Left lung (tissue), 10 donors: Measurements from ENCODE around the gene PIK3R2. TPM values are rescaled to one million over a fixed set of nuclear protein-coding genes. Genes with fewer than 3 reads are reported as not detected.

ENCODE experiments used
- ATAC-seq: fragments of 200-7000 bp; cut with Tn5 transposase; one replicate; pipeline ENCODE4 v1.9.1; 2020; ENCODE audit warnings: moderate library complexity
- DNase-seq, 4 donors: peaks; one replicate each; pipeline ENCODE4 v3.0.0-alpha.2; 2013 to 2020
- H3K27ac ChIP-seq, 2 donors: fragments of 200-600 bp; sonication (generic) in 1 of 2; one replicate each; pipeline versions ENCODE4 v1.5.0 to v1.8.0; 2020 to 2021
- H3K27me3 ChIP-seq, 2 donors: fragments of 200-600 bp; sonication (generic) in 1 of 2; one replicate each; pipeline versions ENCODE4 v1.5.0 to v1.8.0; 2020 to 2021
- H3K36me3 ChIP-seq, 2 donors: fragments of 200-600 bp; sonication (generic) in 1 of 2; one replicate each; pipeline versions ENCODE4 v1.5.0 to v1.8.0; 2020 to 2021
- H3K4me1 ChIP-seq, 2 donors: fragments of 200-600 bp; one replicate each; pipeline ENCODE4 v1.8.0; 2021
- H3K4me3 ChIP-seq, 2 donors: fragments of 200-600 bp; sonication (generic) in 1 of 2; one replicate each; pipeline versions ENCODE4 v1.5.0 to v1.8.0; 2020 to 2021; ENCODE audit warnings: mild to moderate bottlenecking in 1 of 2
- H3K9me3 ChIP-seq, 2 donors: fragments of 200-600 bp; sonication (generic) in 1 of 2; one replicate each; pipeline versions ENCODE4 v1.5.0 to v1.8.0; 2020 to 2021
- intact Hi-C, 2 donors: fragments of 100-400 bp; cut with DNase I; formaldehyde crosslinking; loops; one replicate each; pipeline versions ENCODE4 v1.11.2 to v1.14.2; 2022
- polyA plus RNA-seq, 6 donors: library from polyadenylated mRNA; unstranded; fragments of 120-200 nt; gene quantifications; one replicate each; pipeline ENCODE4 v1.2.1, GENCODE V29; 2013; ENCODE audit not compliant: insufficient read length in 6 of 6
- total RNA-seq, 2 donors: library from RNA; stranded (reverse); fragmentation: NEBNext Ultra II Directional; extraction: Animal tissue kit (Norgen Biotek cat#: 25700); gene quantifications; one replicate each; pipeline ENCODE4 v1.2.1, GENCODE V29; 2021
- TF ChIP-seq, protein P1 (sequence below), 2 donors: fragments of 200-600 bp; sonication (generic) in 1 of 2; IDR thresholded peaks; one replicate each; pipeline versions ENCODE4 v1.5.0 to v1.8.0; 2021; ENCODE audit warnings: antibody characterized with exemption in 2 of 2
- donor health status: DM: no; HTN: yes; CAD: no.
- donor health status: DM: no; HTN: no; CAD: no.

The PIK3R2 gene
- total and polyA plus RNA-seq, 8 donors: 25.7 to 37.7 (median 32.5) TPM

DNA sequence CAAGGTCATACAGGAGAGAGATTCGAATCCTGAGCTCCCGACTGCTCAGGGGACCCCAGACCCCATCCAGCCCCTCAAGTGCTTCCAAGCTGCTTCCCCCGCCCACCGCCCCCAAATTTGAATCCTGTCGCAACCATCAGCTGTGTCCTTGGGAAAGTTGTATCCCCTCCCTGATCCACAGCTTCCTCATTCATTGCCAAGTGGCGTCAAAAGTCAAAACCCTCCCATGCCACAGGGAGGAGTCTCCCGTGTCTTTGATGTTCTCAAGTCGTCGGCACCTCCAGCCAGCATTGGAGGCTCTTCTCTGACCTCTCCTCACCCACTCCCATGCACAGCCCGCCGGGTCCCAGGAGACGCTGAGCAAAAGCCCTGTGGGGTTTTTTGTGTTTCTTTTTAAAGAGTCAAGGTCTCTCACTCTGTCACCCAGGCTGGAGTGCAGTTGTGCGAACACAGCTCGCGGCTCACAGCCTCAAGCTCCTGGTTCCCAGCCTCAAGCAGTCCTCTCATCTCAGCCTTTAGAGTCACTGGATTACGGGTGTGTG is 17.8 kb downstream of the PIK3R2 start:
- peak overlapping the region; percentile 75 to 88 for H3K27ac ChIP-seq
- intact Hi-C loops: no loop called here

DNA sequence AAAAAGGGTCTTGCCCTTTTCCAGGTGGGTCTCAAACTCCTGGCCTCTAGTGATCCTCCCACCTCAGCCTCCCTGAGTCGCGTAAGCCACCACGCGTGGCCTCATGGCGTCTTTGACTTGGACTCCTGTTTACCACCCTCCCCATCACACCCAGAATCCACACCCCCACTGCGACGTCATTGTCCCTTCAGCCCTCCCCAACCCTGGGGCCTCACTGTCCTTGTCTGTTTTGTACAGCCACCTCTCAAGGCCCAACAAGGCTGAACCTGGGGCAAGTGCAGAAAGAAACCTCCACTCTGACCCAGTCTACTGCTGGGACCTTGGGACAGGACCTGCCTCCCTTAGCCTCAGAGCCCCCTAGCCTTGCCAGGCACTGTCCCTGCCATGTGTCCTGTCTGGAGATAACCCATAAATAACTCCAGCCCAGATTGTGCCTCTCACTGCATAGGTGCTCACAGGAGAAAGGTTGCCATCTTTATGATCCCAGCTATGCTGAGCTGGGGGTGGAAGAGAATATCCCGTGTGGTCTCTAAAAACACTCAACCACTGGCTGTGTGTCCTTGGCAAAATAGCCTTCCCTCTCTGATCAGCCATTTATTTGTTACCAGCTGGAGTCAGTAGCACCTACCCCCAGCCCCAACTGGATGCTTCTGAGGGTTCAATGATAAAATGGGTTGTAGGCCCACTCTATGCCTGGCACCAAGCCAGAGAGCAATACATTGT is 18.8 kb downstream of the PIK3R2 start:
- DNase-seq: no peak
- peak overlapping the region in 1 of 2 donors; percentile 88 for H3K27ac ChIP-seq
- peaks cover 0 to 49% of the 10 kb centered on the region in 2 donors for H3K36me3 ChIP-seq
- H3K4me1 ChIP-seq: peaks cover 4 to 82% of the 10 kb centered on the region in 2 donors
- intact Hi-C loops: no loop called here
- TF ChIP-seq, protein P1, sequence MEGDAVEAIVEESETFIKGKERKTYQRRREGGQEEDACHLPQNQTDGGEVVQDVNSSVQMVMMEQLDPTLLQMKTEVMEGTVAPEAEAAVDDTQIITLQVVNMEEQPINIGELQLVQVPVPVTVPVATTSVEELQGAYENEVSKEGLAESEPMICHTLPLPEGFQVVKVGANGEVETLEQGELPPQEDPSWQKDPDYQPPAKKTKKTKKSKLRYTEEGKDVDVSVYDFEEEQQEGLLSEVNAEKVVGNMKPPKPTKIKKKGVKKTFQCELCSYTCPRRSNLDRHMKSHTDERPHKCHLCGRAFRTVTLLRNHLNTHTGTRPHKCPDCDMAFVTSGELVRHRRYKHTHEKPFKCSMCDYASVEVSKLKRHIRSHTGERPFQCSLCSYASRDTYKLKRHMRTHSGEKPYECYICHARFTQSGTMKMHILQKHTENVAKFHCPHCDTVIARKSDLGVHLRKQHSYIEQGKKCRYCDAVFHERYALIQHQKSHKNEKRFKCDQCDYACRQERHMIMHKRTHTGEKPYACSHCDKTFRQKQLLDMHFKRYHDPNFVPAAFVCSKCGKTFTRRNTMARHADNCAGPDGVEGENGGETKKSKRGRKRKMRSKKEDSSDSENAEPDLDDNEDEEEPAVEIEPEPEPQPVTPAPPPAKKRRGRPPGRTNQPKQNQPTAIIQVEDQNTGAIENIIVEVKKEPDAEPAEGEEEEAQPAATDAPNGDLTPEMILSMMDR (IDR thresholded peaks at IDR 0.05): no peak
- H3K27me3 ChIP-seq: no peaks in the 10 kb centered on the region
- H3K4me3 ChIP-seq: no peak overlapping the region
- ATAC-seq: no peak
- no peaks in the 10 kb centered on the region for H3K9me3 ChIP-seq

More for the DNA sequence above, 17.8 kb downstream of the PIK3R2 start:
- DNase-seq (peak in 1 of 4 donors; percentile 80), ATAC-seq (peak; percentile 4)
- Histone ChIP-seq H3K36me3 (peaks cover 0 to 49% of the 10 kb centered on the region in 2 donors), H3K9me3 (no peaks in the 10 kb centered on the region), H3K4me1 (peaks cover 4 to 73% of the 10 kb centered on the region in 2 donors), H3K27me3 (no peaks in the 10 kb centered on the region), H3K4me3 (peak overlapping the region in 1 of 2 donors; percentile 19)
- TF ChIP-seq, protein P1 (IDR thresholded peaks at IDR 0.05): no peak

DNA sequence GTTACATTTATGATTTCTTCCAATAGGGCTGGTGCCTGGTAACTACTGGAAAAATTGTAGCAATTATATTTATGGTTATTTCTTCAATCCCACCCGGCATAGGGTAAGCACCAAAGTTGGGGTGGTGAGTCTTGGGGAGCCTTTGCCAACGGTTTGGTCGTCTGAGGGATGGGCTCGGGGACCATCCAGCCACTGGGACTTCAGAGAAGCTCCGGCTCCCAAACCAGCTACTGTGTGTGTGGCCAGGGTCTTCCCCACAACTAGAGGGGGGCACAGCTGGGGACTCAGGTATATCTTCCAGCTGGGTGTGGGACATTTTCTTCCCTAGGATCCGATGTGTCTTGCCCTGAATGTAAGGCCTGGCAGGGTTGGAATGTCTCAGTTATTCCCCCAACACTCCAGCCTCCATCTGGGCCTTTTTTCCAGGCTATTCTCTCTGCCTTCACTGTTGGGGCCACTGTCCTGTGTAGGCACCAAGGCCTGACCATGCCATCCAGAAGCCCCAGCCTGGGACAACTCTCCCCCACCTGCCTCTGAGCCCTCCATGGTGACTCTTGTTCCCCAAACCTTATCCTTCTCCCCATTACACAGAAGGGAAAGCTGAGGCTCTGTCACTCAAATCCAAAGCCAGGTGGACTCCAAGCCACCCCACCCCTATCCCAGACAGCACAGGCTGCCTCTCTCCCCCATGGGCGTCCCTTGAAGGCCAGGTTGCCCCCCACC is 19.5 kb downstream of the PIK3R2 start:
- H3K9me3 ChIP-seq: no peaks in the 10 kb centered on the region
- H3K4me3 ChIP-seq: peak overlapping the region in 1 of 2 donors; percentile 76
- no peaks in the 10 kb centered on the region for H3K27me3 ChIP-seq
- no peak for ATAC-seq
- no peak for DNase-seq
- peaks cover 0 to 49% of the 10 kb centered on the region in 2 donors for H3K36me3 ChIP-seq
- H3K27ac ChIP-seq: peak overlapping the region; percentile 48 to 88
- H3K4me1 ChIP-seq: peaks cover 4 to 88% of the 10 kb centered on the region in 2 donors
- intact Hi-C loops: no loop called here
- TF ChIP-seq, protein P1 (IDR thresholded peaks at IDR 0.05): no peak

DNA sequence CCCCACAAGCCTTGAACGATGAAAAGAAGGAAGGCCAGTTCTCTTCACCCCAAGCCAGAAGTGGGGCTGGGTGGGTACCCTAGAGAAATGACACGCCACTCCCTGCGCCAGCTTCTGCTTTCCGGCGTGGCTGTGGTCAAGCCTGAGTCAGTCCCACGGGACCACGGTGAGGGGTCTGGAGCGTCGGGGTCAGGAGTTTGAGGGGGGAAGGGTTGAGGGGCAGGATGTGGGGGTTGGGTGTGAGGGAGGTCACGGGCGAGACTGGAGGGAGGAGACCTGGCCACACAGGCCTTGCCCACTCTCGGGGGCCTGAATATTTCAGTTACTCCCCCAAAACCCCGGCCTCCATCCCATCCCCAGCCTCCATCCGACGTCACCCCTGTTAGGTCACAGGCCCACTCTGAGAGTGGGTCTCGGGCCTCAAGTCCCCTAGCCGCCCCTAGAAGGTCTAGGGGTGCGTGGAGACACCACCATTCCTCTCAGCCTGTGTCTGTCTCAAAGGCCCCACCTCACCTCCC is 20.1 kb downstream of the PIK3R2 start:
- peak in 2 of 4 donors; percentile 90 to 94 for DNase-seq
- TF ChIP-seq, protein P1 (IDR thresholded peaks at IDR 0.05): no peak
- Histone ChIP-seq H3K4me3 (peak overlapping the region; percentile 58 to 76), H3K4me1 (peaks cover 4 to 87% of the 10 kb centered on the region in 2 donors), H3K27ac (peak overlapping the region; percentile 78 to 88), H3K27me3 (no peaks in the 10 kb centered on the region), H3K36me3 (peaks cover 0 to 50% of the 10 kb centered on the region in 2 donors), H3K9me3 (no peaks in the 10 kb centered on the region)
- ATAC-seq: peak; percentile 26
- intact Hi-C loops: no loop called here
